ENCODE results near the gene PDE9A.

- TF ChIP-seq POLR2A (IDR thresholded peaks at IDR 0.05), result no peak
- TF ChIP-seq CTCF (IDR thresholded peaks at IDR 0.05), result no peak
Observed at GRCh38 chr21:42721341-42721824, 68.0 kb downstream of the PDE9A start.
